HG03354 (cell line): ENCODE data around the gene OST4.
"Not testable (repeated sequence)": the region's sequence is repeated elsewhere in the genome, so short reads cannot be mapped to it uniquely, and the experiment has no call there.

Experiments used
- ATAC-seq: cut with Tn5 transposase; IDR thresholded peaks from one replicate; pipeline ENCODE4 v1.9.1; 2021; ENCODE audit warnings: mild to moderate bottlenecking; ENCODE audit not compliant: unreplicated experiment, poor library complexity, severe bottlenecking

Gene OST4

DNA sequence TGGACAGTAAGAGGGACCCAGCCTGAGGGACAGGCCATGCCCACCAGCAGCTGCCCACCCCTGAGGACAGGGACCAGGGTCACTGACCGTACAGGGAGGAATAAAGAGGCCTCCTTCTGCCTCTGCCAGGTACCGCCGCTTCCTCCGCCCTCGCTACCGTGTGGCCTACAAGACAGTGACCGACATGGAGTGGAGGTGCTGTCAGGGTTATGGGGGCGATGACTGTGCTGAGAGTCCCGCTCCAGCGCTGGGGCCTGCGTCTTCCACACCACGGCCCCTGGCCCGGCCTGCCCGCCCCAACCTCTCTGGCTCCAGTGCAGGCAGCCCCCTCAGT, 9.1 kb upstream of the OST4 start:
- no peak for ATAC-seq

- no peak for ATAC-seq
Observed at GRCh38 chr2:27080140-27080469, 8.7 kb upstream of the OST4 start.

- ATAC-seq: no peak
Observed at GRCh38 chr2:27079233-27080139, 8.0 kb upstream of the OST4 start.

GRCh38 chr2:27078267-27079194, 7.1 kb upstream of the OST4 start, which contains the start of gene EMILIN1:
EMILIN1 (plus strand) TSS chr2:27078615; CDS start chr2:27079066, 451 bp downstream.
- ATAC-seq: no peak

DNA sequence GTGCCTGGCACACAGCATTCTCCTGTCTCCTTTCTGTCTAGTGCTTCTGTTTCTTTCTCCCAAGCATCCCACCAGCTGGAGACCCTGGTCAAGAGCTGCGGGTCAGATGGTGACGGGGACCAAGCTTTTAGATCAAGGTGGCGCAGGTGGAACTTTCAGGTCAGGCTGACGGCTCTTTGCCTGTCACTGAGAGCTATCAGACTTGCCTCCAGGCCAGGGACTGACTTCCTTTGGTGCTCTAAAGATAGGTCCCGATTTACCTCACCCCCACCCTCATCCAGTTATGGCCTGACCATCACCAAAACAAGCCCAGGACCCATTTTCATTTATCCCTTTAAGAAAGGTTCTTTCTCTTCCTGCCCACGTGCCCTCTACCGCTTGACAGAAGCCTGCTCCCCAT, 5.8 kb upstream of the OST4 start:
- ATAC-seq: no peak

GRCh38 chr2:27076323-27076722, 4.9 kb upstream of the OST4 start:
- no peak for ATAC-seq

GRCh38 chr2:27075566-27075871, 4.1 kb upstream of the OST4 start:
- not testable (repeated sequence) for ATAC-seq

DNA sequence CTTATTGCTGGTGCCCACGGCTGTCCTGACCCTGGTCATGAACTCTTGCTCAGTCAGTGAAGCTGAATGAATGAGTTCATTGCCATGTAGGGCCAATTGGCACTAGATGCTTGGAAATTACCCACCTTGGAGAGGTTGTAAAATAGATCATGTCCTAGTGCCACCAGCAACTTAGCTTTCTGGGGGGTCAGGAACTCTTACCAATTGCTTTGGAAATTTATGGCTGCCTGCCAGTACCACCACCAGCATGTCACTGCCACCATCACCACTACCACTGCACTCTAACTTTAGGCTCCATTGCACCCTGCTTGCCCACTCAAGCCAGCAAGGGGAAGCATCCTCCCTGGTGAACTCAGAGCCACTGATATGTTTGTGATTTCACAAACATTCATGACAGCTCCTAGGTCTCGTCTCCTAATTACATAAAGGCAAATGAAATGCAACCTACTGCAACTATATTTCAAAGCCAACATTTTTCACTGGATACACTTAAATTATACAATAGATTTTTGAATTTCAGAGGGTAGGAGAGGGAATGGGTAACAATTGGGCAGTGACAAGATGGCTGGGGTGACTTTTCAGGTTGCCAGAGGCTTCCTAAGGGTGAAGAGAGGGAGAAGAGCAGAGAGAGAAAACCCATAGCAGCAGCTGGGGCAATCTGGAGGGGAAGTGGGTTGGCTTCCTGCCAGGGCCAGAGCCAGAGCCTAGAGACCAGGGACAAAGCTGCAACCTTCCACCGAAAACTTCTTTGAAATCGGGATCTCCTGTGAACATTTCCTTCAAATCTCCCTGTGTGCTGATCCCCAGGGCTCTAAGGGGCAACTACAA, 3.5 kb upstream of the OST4 start:
- ATAC-seq: no peak

- ATAC-seq: no peak
Observed at GRCh38 chr2:27073782-27074181, 2.3 kb upstream of the OST4 start.

- ATAC-seq: no peak
Observed at GRCh38 chr2:27072920-27073319, 1.5 kb upstream of the OST4 start.

- ATAC-seq: peak; percentile 10
Observed at GRCh38 chr2:27071990-27072830, 756 bp upstream of the OST4 start.

- ATAC-seq: peak; percentile 20
Observed at GRCh38 chr2:27070653-27071276, 689 bp downstream of the OST4 start.

DNA sequence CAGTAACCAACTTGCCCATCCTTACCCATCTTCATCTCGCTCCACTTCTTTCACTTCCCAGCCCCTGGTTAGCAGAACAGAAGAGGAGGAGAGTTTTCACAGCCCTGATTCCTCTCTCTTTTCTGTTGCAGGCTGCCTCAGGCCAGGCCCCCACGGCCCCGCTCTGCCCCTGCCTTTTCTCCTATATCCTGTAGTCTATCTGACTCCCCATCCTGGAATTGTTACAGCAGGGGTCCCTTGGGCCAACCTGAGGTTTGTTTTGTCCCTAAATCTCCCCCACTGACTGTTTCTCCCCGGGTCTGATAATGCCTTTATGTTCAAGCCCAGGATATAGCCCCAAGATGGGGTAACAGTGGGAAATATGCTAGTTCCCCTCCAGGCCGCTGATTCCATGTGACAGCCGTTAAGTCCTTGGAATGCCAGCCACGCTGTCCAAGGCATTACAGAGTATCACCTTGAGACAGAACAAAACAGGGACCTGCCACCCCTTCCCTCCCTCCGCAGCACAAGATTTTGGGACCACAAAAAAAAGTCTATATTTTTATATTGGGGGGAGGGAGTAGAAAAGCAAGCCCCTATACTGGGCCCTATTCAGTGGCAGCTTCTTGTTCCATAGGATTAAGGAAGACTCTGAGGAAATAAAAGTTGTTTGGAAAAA, 1.4 kb downstream of the OST4 start:
- no peak for ATAC-seq

GRCh38 chr2:27069436-27069835, 2.0 kb downstream of the OST4 start:
- ATAC-seq: no peak

- no peak for ATAC-seq
Observed at GRCh38 chr2:27067385-27067784, 4.1 kb downstream of the OST4 start.

DNA sequence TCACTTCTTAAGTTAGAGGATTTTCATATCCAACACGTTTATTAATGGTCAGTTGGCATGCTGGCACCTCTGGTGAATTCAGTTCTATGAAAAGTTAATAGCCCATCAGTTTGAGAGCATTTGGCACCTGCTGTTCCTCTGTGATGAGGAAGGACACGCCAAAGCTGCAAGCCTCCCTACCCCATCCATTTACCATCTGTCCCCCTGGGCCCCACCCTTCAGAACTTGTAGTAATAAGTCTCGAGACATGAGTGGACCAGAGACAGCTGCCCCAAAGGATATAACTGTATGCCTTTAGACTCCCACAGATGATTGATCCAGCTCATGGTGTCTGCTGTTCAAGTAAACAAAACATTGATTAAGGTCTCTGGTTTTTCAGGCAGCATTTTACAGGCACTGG, 6.3 kb downstream of the OST4 start:
- no peak for ATAC-seq

DNA sequence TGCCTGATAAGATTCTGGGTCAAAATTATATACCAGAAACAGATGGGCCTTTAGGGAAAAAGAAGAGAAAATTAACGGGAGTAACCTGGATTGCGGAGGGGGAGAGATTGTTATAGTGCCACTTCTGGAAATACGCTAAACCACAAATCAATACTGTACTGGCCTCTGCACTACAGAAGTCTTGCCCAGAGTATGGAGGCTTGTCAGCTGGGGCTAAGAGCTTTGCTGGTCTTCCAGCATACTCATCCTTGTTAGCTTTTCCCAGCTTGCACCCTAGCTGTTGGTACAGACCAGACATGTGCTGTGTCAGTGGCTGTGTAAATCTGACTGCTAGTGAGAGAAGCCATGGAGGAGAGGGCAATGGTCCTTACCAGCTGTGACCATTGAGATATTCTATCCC, 11.1 kb downstream of the OST4 start:
- no peak for ATAC-seq

- ATAC-seq: no peak
Observed at GRCh38 chr2:27059141-27059820, 12.2 kb downstream of the OST4 start.
